Muscle of arm (tissue), 12 donors: ENCODE measurements around the gene PTPRT. TPM values are rescaled to one million over a fixed set of nuclear protein-coding genes. Genes with fewer than 3 reads are reported as not detected.

ENCODE experiments used
- DNase-seq: peaks from one replicate; pipeline ENCODE4 v3.0.0-alpha.2; 2013
- polyA plus RNA-seq, 12 donors: library from polyadenylated mRNA; unstranded; fragments of 120-200 nt; gene quantifications; one replicate each; pipeline ENCODE4 v1.2.1, GENCODE V29; 2013; ENCODE audit not compliant: insufficient read length in 12 of 12

The PTPRT gene
- polyA plus RNA-seq, 12 donors = 0.24 to 1.2 (median 0.50) TPM; not detected in 2

GRCh38 chr20:42795111-42795695 lies 394.5 kb downstream of the PTPRT start:
- DNase-seq = no peak

DNA sequence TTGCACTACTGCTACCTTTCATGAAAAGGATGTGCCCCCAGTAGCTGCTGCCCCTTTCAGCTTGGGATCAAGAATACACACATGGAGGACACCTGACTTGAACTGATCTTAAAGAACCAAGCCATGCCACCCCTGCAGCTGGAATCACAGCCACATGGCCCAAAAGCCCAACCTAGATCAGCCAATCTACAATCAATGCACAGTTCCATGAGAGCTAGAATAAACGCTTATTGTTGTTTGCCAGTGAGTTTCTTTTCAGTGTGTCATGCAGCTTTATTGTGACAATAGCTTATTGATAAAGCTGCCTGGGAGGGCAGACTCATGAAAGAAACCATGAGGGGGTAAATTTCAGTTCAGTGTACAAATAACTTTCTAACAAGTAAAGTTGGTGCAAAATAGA lies 397.7 kb downstream of the PTPRT start:
- no peak for DNase-seq

DNA sequence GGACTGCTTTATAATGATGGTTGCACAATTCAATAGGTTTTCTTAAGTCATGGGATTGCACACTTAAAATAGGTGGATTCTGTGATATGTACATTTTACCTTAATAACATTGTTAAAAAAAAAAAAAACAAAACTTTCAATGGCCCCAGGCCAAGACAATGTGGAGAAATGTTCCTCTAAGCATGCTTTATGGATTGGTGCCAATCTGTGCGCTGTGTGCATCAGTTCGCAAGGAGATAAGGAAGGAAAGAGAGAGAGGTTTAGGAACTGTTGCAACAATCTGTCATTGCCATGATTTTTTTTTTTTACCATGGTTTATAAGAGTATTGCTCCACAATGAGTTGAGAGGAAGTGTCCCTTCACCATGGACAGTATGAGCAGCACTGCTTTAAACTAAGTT lies 399.6 kb downstream of the PTPRT start:
- no peak for DNase-seq

- DNase-seq = no peak
These were observed 401.0 kb downstream of the PTPRT start for GRCh38 chr20:42788707-42789106.

DNA sequence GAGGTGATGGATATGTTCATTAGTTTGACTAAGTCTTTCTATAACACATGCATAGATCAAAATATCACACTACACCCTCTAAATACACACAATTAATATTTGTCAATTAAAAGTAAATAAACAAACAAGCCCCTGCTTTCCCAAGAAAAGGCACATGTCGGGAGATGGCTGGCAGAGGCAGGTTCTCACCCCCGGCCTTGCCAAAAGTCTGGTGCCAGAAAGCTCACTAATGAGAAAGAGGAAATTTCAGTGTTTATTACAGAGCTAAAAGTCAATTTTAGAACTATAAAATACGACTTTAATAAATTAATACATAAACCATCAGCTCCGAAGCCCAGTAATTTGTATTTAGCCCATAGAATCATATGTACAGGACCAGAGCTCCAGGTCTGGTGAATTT lies 404.7 kb downstream of the PTPRT start:
- DNase-seq = no peak

GRCh38 chr20:42779216-42779615 lies 410.5 kb downstream of the PTPRT start:
- DNase-seq = no peak

- DNase-seq = no peak
These were observed 413.8 kb downstream of the PTPRT start for GRCh38 chr20:42775866-42776265.

DNA sequence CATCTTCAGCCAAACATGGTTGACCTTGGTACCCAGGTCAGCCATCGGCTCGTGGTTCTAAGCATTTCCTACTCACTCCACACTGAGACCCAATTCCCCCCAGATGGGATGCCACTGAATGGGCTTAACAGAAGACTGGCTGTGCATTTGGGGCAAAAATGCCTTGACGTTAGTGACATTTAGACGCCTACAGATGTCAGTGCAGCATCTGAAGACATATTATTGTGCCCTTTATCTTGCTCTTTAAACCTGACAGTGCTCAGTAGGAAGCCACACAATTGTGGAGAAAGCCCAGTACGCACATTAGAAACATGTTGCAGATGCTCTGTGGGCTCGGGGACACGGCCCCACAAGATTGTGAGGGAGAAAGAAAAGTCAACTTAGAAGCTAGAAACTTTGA lies 414.7 kb downstream of the PTPRT start:
- no peak for DNase-seq

- no peak for DNase-seq
These were observed 426.7 kb downstream of the PTPRT start for GRCh38 chr20:42763015-42763414.

- DNase-seq = no peak
These were observed 432.7 kb downstream of the PTPRT start for GRCh38 chr20:42756991-42757390.

DNA sequence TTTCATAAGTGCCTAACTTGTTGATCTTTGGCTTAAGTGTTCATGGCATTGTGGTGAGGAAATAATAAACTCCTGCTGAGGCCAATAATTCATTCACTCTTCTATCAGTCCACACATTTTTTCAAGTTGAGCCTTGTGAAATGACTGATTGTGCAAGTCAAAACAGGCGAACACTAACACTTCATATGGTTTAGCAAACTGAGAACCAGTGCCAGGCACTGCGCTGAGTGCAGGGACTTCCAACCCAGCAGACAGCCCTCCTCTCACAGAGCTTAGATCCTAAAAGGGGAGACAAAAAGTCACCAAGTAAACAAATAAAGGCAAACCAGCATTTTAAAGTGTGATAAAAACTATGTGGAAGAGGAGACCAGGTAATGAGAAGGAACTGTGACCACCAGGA lies 435.0 kb downstream of the PTPRT start:
- no peak for DNase-seq

DNA sequence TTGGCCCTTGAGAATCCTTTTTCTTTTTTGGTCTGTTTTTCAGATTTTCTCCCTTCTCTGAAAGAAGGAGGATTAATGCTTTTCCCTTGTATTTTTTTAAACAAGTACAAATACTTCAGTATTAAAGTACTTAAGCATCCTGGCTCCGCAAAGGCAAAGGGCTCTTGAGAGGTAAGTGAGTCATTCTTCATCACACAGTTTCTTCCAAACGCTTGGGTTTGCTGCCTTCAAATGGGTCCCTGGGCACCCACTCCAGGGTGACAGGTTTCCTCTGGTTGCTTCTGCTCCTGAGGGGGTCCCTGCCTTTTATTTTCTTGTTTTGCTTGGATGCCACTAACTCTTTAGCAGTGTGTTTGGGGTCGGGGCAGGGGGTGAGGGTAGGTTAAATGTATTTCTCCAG lies 437.1 kb downstream of the PTPRT start:
- no peak for DNase-seq

- no peak for DNase-seq
These were observed 440.1 kb downstream of the PTPRT start for GRCh38 chr20:42749556-42749955.

GRCh38 chr20:42747765-42748411 lies 441.8 kb downstream of the PTPRT start:
- DNase-seq = no peak

- DNase-seq = no peak
These were observed 444.8 kb downstream of the PTPRT start for GRCh38 chr20:42744756-42745465.

GRCh38 chr20:42742926-42743325 lies 446.8 kb downstream of the PTPRT start:
- DNase-seq = no peak

GRCh38 chr20:42741906-42742305 lies 447.8 kb downstream of the PTPRT start:
- DNase-seq = no peak

GRCh38 chr20:42740226-42740870 lies 449.4 kb downstream of the PTPRT start:
- DNase-seq = no peak

GRCh38 chr20:42739683-42740082 lies 450.0 kb downstream of the PTPRT start:
- DNase-seq = no peak

DNA sequence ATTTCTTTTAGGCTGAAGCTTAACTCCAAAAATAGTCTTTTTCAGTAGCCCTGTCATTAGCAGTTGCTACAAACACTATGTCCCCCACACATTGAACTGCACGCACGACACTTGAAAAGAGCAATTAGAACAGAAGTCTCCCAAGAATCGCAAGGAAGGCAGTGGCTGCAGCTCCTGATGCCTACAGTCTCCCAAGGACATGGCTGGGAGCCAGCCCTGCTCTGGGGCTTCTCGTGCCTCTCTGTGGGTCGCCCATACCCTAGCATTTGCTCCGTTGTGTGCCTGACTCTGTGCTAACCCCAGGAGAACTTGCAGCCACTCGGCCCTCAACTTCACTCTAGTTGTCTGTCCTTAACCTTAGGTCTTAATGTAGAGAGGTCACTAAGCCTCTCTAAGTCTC lies 454.2 kb downstream of the PTPRT start:
- no peak for DNase-seq

- DNase-seq = no peak
These were observed 454.9 kb downstream of the PTPRT start for GRCh38 chr20:42734660-42735368.

DNA sequence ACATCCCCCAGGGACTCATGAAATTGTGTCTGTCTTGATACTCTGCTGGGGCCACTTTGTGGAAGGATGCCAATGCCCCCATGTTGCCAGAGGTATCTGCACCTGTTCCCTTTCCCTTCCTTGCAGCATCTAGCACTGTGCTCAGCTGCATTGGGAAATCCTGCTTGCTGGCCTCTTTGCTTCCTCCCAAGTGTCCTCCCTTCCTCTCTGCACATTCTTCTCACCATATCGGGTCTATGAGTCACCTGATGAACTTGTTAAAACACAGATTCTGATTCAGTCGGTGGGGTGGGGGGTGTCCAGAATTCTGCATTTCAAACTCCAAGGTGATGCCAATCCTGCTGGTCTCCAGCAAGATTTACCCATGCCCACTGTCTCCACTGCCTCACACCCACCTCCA lies 467.8 kb downstream of the PTPRT start:
- no peak for DNase-seq
